Activated CD4-positive, alpha-beta T cell treated with anti-CD3 and anti-CD28 coated beads, Interleukin-2, amount 10 ng/mL, durations not matched to agents 7 days and 5 days (primary cell): Measurements from ENCODE around the gene ITPRID2. TPM values are rescaled to one million over a fixed set of nuclear protein-coding genes. Genes with fewer than 3 reads are reported as not detected.

Source experiments
- CTCF ChIA-PET: fragments of 350-600 bp; sonication (Branson Sonifier 250); formaldehyde crosslinking; loops from one replicate; lab custom pipeline; 2021; ENCODE audit warnings: antibody characterized with exemption; lab: Charles Lee
- POLR2A ChIA-PET: fragments of 350-600 bp; sonication (Branson Sonifier 250); formaldehyde crosslinking; loops from one replicate; lab custom pipeline; 2021; ENCODE audit warnings: antibody characterized with exemption; lab: Charles Lee
- DNase-seq: peaks from one replicate; pipeline ENCODE4 v3.0.0-alpha.2; 2020
- H3K27ac Mint-ChIP-seq: one replicate; pipeline ENCODE4 v1.8.0; 2021; ENCODE audit warnings: mild to moderate bottlenecking, moderate library complexity, mixed read lengths
- H3K27me3 Mint-ChIP-seq: one replicate; pipeline ENCODE4 v1.8.0; 2021; ENCODE audit warnings: mixed read lengths
- H3K36me3 Mint-ChIP-seq: one replicate; pipeline ENCODE4 v1.8.0; 2021; ENCODE audit warnings: low read depth, mixed read lengths
- H3K4me1 Mint-ChIP-seq: one replicate; pipeline ENCODE4 v1.8.0; 2021; ENCODE audit warnings: mixed read lengths
- H3K4me3 Mint-ChIP-seq: one replicate; pipeline ENCODE4 v1.8.0; 2021; ENCODE audit warnings: mild to moderate bottlenecking, moderate library complexity, mixed read lengths
- H3K9me3 Mint-ChIP-seq: one replicate; pipeline ENCODE4 v1.8.0; 2021; ENCODE audit warnings: mixed read lengths
- total RNA-seq, 2 experiments: library from RNA; stranded (reverse); gene quantifications; one replicate each; pipeline ENCODE4 v1.2.3, GENCODE V29; 2021

Gene ITPRID2
- total RNA-seq, 2 experiments from 2014 or later: 56.9 to 68.3 TPM

DNA sequence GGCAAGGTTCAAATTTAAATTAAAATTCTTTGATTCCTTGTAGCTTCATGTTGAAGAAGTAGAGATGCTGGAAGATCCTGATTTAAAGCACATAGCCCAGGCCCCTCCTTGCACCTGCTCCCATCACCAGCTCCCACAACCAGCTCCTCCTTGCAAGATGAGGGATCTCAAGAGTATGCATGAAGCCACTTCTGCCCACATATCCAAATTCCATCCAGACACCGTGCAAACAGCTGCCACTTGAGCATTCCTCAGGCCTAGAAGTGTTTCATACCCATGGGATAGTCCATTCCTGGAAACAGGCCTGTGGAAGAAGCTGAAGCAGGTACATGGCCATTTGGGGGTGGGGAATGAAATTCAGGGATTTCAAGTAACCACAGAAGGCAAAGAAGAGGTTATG is 32.4 kb upstream of the ITPRID2 start:
- no peaks in the 10 kb centered on the region for H3K9me3 Mint-ChIP-seq
- no peak overlapping the region for H3K4me3 Mint-ChIP-seq
- DNase-seq: no peak
- ChIA-PET CTCF (no interaction called here), POLR2A (no interaction called here)
- H3K27me3 Mint-ChIP-seq: peaks cover 3% of the 10 kb centered on the region
- no peak overlapping the region for H3K27ac Mint-ChIP-seq
- no peaks in the 10 kb centered on the region for H3K4me1 Mint-ChIP-seq
- no peaks in the 10 kb centered on the region for H3K36me3 Mint-ChIP-seq

DNA sequence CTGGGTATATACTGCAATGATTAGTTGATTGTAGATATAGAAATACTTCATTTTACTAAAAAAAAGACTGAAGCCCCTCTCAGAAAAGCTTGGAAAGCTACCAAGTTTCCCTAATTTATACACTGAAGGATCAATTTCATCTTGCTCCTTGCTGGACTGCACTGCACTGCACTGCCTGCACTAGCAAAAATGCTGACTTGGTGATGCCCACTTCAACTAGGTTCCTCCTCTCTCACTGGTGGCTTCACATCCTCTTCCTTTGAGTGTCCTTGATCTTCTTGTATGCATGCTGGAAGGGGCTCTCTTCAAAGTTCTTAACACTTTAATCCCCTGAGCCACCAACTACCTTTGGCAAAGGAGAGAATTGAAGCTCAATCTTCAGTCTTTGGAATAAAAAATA is 31.7 kb upstream of the ITPRID2 start:
- DNase-seq: no peak
- Mint-ChIP-seq H3K9me3 (no peaks in the 10 kb centered on the region), H3K4me1 (no peaks in the 10 kb centered on the region), H3K36me3 (no peaks in the 10 kb centered on the region), H3K27me3 (peaks cover 2% of the 10 kb centered on the region), H3K4me3 (no peak overlapping the region), H3K27ac (no peak overlapping the region)
- POLR2A ChIA-PET: no interaction called here
- CTCF ChIA-PET: no interaction called here

DNA sequence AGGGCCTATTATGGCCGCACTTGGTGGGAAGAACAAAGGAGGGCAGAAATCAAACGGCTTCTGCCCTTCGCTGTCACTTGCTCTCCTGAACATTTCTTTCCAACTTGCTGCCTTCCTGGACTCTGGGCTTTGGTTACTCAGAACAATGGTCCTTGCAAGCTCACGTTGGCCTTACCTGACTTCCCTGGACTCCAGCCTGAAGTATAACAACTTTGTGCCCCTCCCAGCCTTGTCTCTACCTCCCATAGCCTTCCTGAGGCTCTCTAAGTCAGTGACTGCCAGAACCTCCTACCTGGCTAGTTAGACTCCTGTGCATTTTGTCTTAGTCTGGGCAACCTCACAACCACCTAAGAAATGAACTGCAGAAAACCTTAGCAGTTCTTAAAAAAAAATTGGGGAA is 30.2 kb upstream of the ITPRID2 start:
- Mint-ChIP-seq H3K27ac (no peak overlapping the region), H3K4me1 (no peaks in the 10 kb centered on the region), H3K4me3 (no peak overlapping the region), H3K36me3 (no peaks in the 10 kb centered on the region), H3K27me3 (peaks cover 2% of the 10 kb centered on the region), H3K9me3 (no peaks in the 10 kb centered on the region)
- DNase-seq: no peak
- ChIA-PET CTCF (no interaction called here), POLR2A (no interaction called here)

DNA sequence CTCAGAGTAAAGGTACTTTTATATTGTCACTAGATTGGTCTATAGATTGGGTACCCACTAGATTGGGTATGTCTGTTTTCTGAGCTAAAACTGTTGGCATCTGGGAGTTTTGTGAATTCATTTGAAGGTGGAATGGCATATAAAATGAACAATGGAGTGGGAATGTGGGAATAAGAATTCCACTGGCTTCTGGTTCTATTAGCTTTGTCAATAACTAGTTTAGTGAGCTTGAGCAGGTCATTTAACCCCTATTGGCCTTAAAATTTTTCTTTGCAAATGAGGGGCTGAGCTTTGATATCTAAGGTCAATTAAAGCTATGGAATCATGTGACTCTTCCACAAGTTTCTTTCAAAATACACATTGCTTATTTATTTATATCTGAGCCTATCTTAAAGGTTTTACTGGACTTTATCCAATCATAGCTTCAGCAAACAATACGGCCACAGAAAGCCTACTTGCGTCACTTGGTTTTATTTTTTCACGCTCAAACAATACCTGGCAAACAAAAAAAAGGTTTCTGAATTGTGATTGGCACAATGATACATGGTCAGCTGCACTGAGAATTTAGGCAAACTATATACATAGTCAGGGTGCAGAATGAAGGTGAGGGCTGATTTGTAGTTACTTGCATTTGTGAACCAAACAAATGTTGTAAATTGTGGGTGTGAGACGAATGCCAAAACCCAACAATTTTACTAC is 28.8 kb upstream of the ITPRID2 start:
- CTCF ChIA-PET: no interaction called here
- Mint-ChIP-seq H3K9me3 (no peaks in the 10 kb centered on the region), H3K36me3 (no peaks in the 10 kb centered on the region), H3K27ac (no peak overlapping the region), H3K4me1 (no peaks in the 10 kb centered on the region), H3K27me3 (no peaks in the 10 kb centered on the region), H3K4me3 (no peak overlapping the region)
- no peak for DNase-seq
- POLR2A ChIA-PET: no interaction called here

DNA sequence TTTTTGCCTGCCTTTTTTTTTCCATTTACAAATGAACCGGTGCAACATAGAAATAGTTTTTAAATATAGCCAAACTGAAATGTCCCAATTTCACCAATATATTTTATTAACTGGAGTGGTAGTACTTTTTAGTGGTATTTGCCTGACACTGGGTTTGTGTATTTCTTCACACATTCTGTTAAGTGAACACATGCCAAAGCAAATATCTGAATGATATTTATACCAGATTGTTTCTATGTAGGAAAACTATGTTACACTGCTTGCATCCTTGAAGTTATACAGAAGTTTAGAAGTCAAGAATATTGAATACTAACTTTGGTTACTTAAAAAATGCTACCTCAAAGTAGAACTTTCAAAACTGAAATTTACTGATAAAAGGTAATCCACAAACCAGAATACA is 19.4 kb upstream of the ITPRID2 start:
- CTCF ChIA-PET: interaction anchor here (0.6 kb wide), 1 partner anchor 157 kb away, joined by 3 read pairs; no protein-coding TSS in a partner anchor
- Mint-ChIP-seq H3K9me3 (no peaks in the 10 kb centered on the region), H3K27me3 (peaks cover 2% of the 10 kb centered on the region), H3K4me1 (no peaks in the 10 kb centered on the region), H3K27ac (no peak overlapping the region), H3K36me3 (no peaks in the 10 kb centered on the region), H3K4me3 (no peak overlapping the region)
- POLR2A ChIA-PET: no interaction called here
- no peak for DNase-seq

DNA sequence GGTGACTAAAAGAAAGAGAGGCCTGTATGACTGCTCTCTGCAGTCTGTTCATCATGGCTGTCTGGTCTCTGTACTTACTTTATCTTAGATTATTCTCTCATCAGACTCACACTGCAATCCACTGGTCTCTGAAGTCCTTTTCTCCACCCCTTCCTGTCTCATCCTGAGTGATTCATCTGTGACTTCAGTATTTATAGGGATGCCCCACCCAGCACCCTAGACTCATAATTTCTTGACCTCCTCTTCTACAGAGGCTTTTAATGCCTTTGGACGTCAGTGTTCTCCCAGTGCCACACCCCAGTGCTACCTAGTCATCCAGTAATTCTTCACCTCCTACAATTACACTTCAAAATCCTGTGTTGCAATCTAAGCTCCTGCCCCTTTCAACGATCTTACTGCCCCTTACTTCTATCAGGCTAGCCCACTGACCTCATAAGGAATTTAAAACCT is 14.9 kb upstream of the ITPRID2 start:
- ChIA-PET POLR2A (no interaction called here), CTCF (no interaction called here)
- no peak for DNase-seq
- Mint-ChIP-seq H3K9me3 (no peaks in the 10 kb centered on the region), H3K27me3 (peaks cover 3% of the 10 kb centered on the region), H3K27ac (no peak overlapping the region), H3K36me3 (no peaks in the 10 kb centered on the region), H3K4me3 (no peak overlapping the region), H3K4me1 (no peaks in the 10 kb centered on the region)

DNA sequence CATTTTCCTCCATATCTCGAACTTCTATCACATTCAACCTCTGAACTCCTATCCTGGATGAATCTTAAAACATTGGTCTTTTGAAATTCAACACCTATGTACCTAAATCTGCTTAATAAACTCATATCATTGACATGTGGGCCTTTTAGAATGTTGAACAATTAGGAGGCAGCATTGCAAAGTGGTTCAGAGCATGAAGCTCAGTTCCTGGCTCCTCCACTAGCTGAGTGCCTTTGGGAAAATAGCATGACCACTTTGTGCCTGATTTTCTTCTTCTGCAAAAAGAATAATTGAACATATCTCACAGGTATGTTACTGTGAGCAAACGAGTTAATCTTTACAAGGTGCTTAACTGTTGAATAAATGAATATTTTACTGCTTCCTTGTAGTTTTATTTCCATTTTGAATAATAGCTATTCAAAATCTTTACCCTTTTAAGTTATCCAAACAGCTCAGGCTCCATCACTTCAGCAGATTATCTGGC is 14.3 kb upstream of the ITPRID2 start:
- ChIA-PET CTCF (no interaction called here), POLR2A (no interaction called here)
- Mint-ChIP-seq H3K36me3 (no peaks in the 10 kb centered on the region), H3K4me3 (no peak overlapping the region), H3K27ac (no peak overlapping the region), H3K4me1 (no peaks in the 10 kb centered on the region), H3K9me3 (no peaks in the 10 kb centered on the region), H3K27me3 (peaks cover 7% of the 10 kb centered on the region)
- no peak for DNase-seq

DNA sequence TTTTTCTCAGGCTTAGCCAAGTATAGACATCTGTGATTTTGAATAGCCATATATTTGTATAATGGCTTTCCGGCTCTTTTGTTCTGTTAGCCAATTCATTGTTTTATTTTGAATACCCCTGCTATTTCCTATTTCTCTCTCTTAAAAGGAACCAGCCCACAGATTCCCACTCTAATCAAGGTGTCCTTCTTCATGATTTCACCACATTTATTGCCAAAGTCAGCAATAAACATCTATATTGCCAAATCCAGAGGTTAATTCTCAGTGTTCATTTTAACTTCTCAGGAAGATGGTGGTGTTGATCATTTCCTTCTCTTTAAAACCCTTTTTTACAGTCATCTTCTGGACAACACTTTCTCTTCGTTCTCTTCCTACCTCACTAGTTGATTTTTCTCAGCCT is 13.1 kb upstream of the ITPRID2 start:
- Mint-ChIP-seq H3K4me3 (no peak overlapping the region), H3K9me3 (no peaks in the 10 kb centered on the region), H3K4me1 (no peaks in the 10 kb centered on the region), H3K27ac (no peak overlapping the region), H3K27me3 (peaks cover 10% of the 10 kb centered on the region), H3K36me3 (no peaks in the 10 kb centered on the region)
- DNase-seq: no peak
- ChIA-PET CTCF (no interaction called here), POLR2A (no interaction called here)

DNA sequence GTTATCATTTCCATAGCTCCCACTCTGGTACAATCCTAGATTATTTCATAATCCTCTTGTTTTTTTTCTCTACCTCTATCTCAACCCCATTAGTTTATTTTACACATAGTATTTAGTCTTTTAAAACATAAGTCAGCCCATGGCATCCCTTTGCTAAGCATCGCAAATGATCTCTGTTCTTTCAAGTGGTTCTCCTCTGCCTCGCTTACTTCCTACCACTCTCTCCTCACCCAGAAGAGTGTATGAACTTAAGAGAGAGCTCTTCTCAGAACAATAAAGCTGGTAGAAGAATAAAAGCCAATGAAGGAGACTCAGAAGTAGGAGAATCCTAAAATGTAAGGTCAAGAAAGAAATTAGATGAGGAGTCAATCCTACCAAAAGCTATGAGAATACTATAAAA is 12.2 kb upstream of the ITPRID2 start:
- POLR2A ChIA-PET: no interaction called here
- Mint-ChIP-seq H3K27me3 (peaks cover 14% of the 10 kb centered on the region), H3K9me3 (no peaks in the 10 kb centered on the region), H3K27ac (no peak overlapping the region), H3K36me3 (no peaks in the 10 kb centered on the region), H3K4me1 (no peaks in the 10 kb centered on the region), H3K4me3 (no peak overlapping the region)
- CTCF ChIA-PET: no interaction called here
- no peak for DNase-seq

DNA sequence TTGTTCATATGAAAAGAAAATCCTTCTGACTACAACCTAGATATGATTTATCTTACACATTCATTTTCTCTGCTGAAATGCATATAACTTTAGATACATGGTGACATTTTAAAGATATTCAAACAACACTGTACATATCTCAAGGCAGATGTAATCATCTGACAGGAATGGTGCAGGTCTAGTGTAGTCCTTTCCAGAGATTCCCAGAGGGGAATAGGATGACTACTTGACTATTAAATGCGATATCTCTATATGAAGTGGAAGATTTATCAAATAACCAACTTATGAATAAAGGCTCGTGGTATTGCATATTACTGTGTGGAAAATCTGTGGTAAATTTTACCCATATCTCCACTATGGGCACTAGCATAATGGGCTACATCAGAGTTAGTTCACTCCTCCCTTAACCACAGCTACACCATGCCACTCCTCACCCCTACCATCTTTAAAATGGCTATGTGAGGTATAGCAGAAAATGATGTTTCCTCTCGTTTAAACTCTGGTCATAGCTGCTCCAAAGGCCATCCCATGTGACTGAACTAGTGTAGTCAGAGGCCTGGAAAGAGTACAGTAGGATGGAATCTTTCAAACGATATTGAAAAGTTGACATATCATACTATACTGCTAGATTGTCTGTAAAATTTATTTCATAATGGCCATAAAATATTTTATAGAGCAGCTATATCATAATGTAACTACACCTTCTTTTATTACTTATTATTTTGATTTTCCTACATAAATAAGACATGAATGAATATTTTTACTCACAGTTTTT is 9.1 kb upstream of the ITPRID2 start:
- POLR2A ChIA-PET: no interaction called here
- Mint-ChIP-seq H3K36me3 (no peaks in the 10 kb centered on the region), H3K9me3 (no peaks in the 10 kb centered on the region), H3K4me3 (no peak overlapping the region), H3K4me1 (no peaks in the 10 kb centered on the region), H3K27me3 (peaks cover 35% of the 10 kb centered on the region), H3K27ac (no peak overlapping the region)
- CTCF ChIA-PET: no interaction called here
- no peak for DNase-seq

DNA sequence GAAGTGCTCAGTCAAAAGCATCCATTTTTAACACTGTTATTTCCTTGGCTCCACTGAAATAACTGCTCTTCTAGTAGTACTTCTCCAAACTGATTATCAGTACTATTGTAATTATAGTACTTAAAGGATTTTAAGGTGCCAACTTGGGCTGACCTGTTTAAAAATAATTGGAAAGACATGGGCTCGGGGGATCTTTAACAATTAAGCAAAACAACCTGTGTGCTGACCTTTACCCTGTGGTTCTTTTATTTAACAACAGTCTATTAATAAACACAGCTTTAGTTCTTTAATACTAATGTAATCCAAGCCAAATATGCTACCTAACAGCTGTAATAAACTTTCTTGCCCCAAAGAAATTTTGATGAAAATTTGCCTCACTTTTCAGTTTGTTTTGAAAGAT is 6.9 kb upstream of the ITPRID2 start:
- no peak overlapping the region for H3K4me3 Mint-ChIP-seq
- H3K4me1 Mint-ChIP-seq: no peaks in the 10 kb centered on the region
- no peak overlapping the region for H3K27ac Mint-ChIP-seq
- DNase-seq: no peak
- ChIA-PET CTCF (interaction anchor here (1.4 kb wide), 1 partner anchor 38 kb away, joined by 3 read pairs; no protein-coding TSS in a partner anchor), POLR2A (no interaction called here)
- H3K27me3 Mint-ChIP-seq: peaks cover 40% of the 10 kb centered on the region
- H3K9me3 Mint-ChIP-seq: no peaks in the 10 kb centered on the region
- H3K36me3 Mint-ChIP-seq: no peaks in the 10 kb centered on the region

DNA sequence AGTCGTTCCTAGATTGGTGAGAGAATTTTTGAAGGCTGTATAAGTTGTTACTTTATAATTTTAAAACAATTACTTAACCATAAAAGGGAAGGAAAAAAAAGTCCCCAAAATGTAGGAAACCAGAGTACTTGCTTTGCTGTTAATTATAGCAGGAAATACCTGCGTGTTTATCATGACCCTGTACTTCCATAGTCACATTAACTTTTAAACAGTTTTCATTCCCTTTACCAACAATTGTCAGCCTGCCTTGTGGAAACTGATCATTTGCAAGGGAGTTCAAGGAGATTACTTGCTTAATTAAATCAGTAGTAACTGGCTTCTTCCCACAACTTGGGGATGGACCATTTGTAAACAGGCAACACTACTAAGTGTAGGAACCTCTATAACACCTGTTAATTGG is 6.4 kb upstream of the ITPRID2 start:
- Mint-ChIP-seq H3K4me3 (no peak overlapping the region), H3K27me3 (peaks cover 45% of the 10 kb centered on the region), H3K27ac (no peak overlapping the region), H3K36me3 (no peaks in the 10 kb centered on the region), H3K4me1 (no peaks in the 10 kb centered on the region), H3K9me3 (no peaks in the 10 kb centered on the region)
- no peak for DNase-seq
- ChIA-PET POLR2A (no interaction called here), CTCF (no interaction called here)

DNA sequence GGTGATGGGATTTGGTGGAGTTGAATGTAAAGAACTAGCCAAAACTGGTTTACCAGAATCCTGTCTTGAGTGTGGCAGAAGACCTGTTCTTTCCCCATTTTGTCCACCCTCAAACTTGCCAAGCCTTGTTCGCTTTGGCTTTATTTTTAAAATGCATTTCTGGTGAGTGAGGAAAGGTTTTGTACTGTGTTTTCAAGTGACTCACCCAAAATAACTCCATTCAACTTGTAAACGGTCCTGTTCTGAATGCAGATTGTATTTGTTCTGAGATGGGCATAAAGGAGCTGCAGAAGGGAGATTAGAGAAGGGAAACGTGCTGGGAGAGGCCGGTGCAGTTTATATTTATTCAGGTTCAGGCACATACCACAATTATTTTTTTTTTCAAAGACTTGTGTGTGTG is 5.3 kb upstream of the ITPRID2 start:
- no peaks in the 10 kb centered on the region for H3K9me3 Mint-ChIP-seq
- H3K27me3 Mint-ChIP-seq: peaks cover 52% of the 10 kb centered on the region
- DNase-seq: no peak
- peaks cover 5% of the 10 kb centered on the region for H3K4me1 Mint-ChIP-seq
- ChIA-PET CTCF (interaction anchor here (1.6 kb wide), 1 partner anchor 9 kb away, joined by 3 read pairs; no protein-coding TSS in a partner anchor), POLR2A (no interaction called here)
- no peaks in the 10 kb centered on the region for H3K36me3 Mint-ChIP-seq
- H3K27ac Mint-ChIP-seq: no peak overlapping the region
- no peak overlapping the region for H3K4me3 Mint-ChIP-seq
